IPS DF 4.7 (cell line): Measurements from ENCODE around the gene STXBP1.
A peak's percentile ranks its signal among the peaks of the same experiment; 100 is the strongest.

ENCODE experiments used
- DNase-seq: peaks from one replicate; pipeline ENCODE4 v3.0.0-alpha.2; 2013; ENCODE audit warnings: low spot score; ENCODE audit errors: extremely low read depth

The STXBP1 gene

GRCh38 chr9:127712371-127712770 lies 100.3 kb downstream of the STXBP1 start:
- no peak for DNase-seq

GRCh38 chr9:127712867-127713266 lies 100.8 kb downstream of the STXBP1 start:
- DNase-seq = no peak

- no peak for DNase-seq
Measured at GRCh38 chr9:127714020-127714750, 102.1 kb downstream of the STXBP1 start.

- no peak for DNase-seq
Measured at GRCh38 chr9:127714951-127715469, 102.9 kb downstream of the STXBP1 start.

GRCh38 chr9:127715470-127716337 lies 103.6 kb downstream of the STXBP1 start, which contains the start of the genes PTRH1 and TTC16:
Gene PTRH1, minus strand, starts transcription at chr9:127715663. Its CDS starts 24 bp downstream, at chr9:127715639.
Gene TTC16, plus strand, starts transcription at chr9:127716079. Its CDS starts 67 bp downstream, at chr9:127716146.
- DNase-seq = peak; percentile 85

GRCh38 chr9:127716412-127716811 lies 104.3 kb downstream of the STXBP1 start:
- DNase-seq = no peak

- no peak for DNase-seq
Measured at GRCh38 chr9:127717766-127718165, 105.7 kb downstream of the STXBP1 start.

- no peak for DNase-seq
Measured at GRCh38 chr9:127720031-127720864, 108.2 kb downstream of the STXBP1 start.

- DNase-seq = no peak
Measured at GRCh38 chr9:127720865-127721227, 108.8 kb downstream of the STXBP1 start.

- no peak for DNase-seq
Measured at GRCh38 chr9:127721391-127721821, 109.3 kb downstream of the STXBP1 start.

GRCh38 chr9:127722055-127722745 lies 110.1 kb downstream of the STXBP1 start:
- DNase-seq = no peak

- DNase-seq = no peak
Measured at GRCh38 chr9:127723013-127723412, 110.9 kb downstream of the STXBP1 start.

- no peak for DNase-seq
Measured at GRCh38 chr9:127723444-127723843, 111.4 kb downstream of the STXBP1 start.

GRCh38 chr9:127724012-127724411 lies 111.9 kb downstream of the STXBP1 start:
- DNase-seq = no peak

GRCh38 chr9:127726871-127727270 lies 114.8 kb downstream of the STXBP1 start:
- no peak for DNase-seq

GRCh38 chr9:127728808-127729207 lies 116.7 kb downstream of the STXBP1 start:
- no peak for DNase-seq

GRCh38 chr9:127729522-127730256 lies 117.6 kb downstream of the STXBP1 start:
- no peak for DNase-seq

- no peak for DNase-seq
Measured at GRCh38 chr9:127730262-127730661, 118.2 kb downstream of the STXBP1 start.

- no peak for DNase-seq
Measured at GRCh38 chr9:127730799-127731410, 118.8 kb downstream of the STXBP1 start.
